Type B pancreatic cell (in vitro differentiated cells): ENCODE results near the gene NCOA4. TPM values are rescaled to one million over a fixed set of nuclear protein-coding genes. Genes with fewer than 3 reads are reported as not detected.

Experiments
- DNase-seq: peaks from one replicate; pipeline ENCODE4 v3.0.0; 2021; ENCODE audit warnings: mixed read lengths; ENCODE audit not compliant: unreplicated experiment; ENCODE audit errors: extremely low spot score
- H3K27ac Mint-ChIP-seq: 2 replicates; pipeline ENCODE4 v1.8.0; 2021; ENCODE audit warnings: mild to moderate bottlenecking, mixed read lengths
- H3K27me3 Mint-ChIP-seq: 2 replicates; pipeline ENCODE4 v1.8.0; 2021; ENCODE audit warnings: mixed read lengths
- H3K36me3 Mint-ChIP-seq: 2 replicates; pipeline ENCODE4 v1.8.0; 2021; ENCODE audit warnings: mixed read lengths
- H3K4me1 Mint-ChIP-seq: one replicate; pipeline ENCODE4 v1.8.0; 2021; ENCODE audit warnings: mixed read lengths; ENCODE audit not compliant: unreplicated experiment
- H3K4me3 Mint-ChIP-seq: 2 replicates; pipeline ENCODE4 v1.8.0; 2021; ENCODE audit warnings: mild to moderate bottlenecking, mixed read lengths
- H3K9me3 Mint-ChIP-seq: 2 replicates; pipeline ENCODE4 v1.8.0; 2021; ENCODE audit warnings: mixed read lengths
- total RNA-seq: library from RNA; stranded (reverse); gene quantifications from 2 replicates; pipeline ENCODE4 v1.2.1, GENCODE V29; 2021; ENCODE audit warnings: low replicate concordance
- TF ChIP-seq, protein P1 (sequence below): fragments of 200-600 bp; sonication (generic); conservative IDR thresholded peaks from 2 replicates; pipeline ENCODE4 v1.5.0; 2021; ENCODE audit warnings: antibody characterized with exemption, mild to moderate bottlenecking

NCOA4 gene
- total RNA-seq, 1 donor from 2014 or later = 105 TPM

DNA sequence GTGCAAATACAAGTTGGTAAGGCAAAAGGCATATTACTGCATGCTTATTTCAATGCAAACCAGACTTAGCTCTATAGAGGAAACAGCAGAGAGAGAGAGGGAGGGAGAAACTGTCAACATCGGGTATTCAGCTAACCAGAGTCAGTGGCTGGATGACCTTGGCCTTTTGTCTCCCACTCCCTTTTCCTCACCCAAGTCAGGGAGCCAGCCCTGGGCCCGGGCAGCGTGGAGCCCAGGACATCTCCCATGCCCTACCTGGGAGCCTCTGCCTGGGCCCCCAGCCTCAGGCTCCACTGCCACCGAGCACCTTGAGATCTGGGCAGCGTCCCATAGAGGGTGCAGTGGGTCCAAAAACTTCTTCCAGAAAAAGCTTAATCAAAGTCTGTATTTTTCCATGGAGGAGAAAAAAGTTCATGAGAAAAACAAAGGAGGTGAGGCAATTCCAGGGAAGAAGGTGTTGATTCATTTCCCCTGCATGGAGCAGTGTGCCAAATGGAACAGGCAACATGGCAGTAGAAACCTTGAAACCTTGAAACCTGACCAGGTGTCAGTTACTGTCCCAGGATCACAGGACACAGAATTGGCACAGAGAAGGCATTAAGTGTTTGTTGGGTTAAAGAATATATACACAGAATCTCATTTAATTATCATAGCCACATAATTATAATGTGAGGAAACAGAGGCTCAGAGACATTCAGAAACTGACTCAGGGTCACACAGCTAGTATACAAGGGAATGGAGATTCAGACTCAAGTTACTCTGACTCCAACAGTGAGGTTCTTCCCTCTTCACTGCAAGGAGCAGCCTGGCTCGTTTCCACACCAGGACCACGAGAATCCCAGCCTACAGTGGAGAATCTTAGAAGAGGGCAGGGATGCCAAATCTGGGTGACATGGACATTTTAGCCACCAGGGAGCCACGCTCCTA is 5.8 kb upstream of the NCOA4 start:
- no peak overlapping the region for H3K4me3 Mint-ChIP-seq
- no peak for DNase-seq
- no peaks in the 10 kb centered on the region for H3K9me3 Mint-ChIP-seq
- H3K27ac Mint-ChIP-seq = no peak overlapping the region
- peaks cover 4% of the 10 kb centered on the region for H3K27me3 Mint-ChIP-seq
- H3K36me3 Mint-ChIP-seq = no peaks in the 10 kb centered on the region
- H3K4me1 Mint-ChIP-seq = peaks cover 3% of the 10 kb centered on the region
- TF ChIP-seq, protein P1, sequence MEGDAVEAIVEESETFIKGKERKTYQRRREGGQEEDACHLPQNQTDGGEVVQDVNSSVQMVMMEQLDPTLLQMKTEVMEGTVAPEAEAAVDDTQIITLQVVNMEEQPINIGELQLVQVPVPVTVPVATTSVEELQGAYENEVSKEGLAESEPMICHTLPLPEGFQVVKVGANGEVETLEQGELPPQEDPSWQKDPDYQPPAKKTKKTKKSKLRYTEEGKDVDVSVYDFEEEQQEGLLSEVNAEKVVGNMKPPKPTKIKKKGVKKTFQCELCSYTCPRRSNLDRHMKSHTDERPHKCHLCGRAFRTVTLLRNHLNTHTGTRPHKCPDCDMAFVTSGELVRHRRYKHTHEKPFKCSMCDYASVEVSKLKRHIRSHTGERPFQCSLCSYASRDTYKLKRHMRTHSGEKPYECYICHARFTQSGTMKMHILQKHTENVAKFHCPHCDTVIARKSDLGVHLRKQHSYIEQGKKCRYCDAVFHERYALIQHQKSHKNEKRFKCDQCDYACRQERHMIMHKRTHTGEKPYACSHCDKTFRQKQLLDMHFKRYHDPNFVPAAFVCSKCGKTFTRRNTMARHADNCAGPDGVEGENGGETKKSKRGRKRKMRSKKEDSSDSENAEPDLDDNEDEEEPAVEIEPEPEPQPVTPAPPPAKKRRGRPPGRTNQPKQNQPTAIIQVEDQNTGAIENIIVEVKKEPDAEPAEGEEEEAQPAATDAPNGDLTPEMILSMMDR = no peak

DNA sequence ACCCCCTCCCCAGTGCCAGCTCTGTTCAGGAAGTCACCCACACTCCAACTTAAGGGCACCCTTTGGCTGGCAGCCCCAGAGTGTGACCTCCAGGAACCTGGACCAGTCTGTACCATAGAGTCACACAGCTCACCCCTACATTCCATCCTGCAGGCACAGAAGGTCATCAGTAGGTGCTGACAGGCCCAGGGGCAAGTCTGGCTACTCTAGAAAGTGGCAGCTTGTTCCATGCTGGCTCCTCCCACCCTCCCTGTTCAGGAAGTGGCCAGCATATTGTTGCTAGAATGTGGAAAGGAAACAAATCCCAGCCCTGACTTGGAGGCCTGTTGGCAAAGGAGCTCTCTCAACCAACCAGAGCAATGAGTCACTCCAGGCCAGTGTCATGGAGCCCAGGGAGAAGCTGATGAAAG is 3.2 kb upstream of the NCOA4 start:
- H3K27ac Mint-ChIP-seq = peak overlapping the region; percentile 67

DNA sequence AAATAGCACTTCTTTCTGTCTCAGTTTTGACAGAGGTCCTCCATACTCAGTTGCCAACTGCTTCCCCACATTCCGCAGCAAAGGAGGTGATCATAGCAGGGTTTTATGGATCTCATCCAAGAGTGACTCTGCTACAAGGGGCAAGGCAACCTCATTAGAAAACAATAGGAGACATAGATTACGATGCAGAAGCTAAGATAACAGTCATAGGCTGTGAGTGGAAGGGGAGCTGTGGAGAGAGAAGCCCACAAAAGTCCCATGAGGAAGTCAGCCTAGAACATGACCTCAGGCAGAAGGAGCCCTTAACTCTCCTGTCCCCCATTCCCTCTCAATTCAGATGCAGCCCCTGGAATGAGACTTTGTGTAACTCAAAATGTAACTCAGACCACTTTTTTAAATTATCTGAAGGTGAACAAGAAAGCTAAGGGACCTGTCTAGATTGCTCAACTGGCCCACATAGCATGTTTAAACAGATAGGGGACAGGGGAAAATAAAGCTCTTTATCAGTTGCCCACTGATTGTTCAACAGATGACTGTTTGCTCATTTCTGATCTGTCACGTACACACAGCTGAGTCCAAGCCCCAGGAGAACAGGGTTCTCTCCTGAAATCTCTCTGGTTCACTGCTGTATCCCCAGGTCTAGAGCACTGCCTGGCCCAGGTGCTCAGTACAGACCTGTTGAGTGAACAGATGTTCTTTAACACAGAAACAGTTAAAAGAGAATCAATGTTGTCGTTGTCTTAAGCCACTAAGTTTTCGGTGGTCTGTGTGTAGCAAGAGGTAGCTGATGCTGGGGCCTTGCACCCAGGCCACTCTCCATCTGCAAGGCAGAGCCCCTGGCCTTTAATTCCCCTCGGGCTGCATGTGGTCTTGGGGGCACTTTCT is 1.5 kb upstream of the NCOA4 start:
- H3K27me3 Mint-ChIP-seq = no peaks in the 10 kb centered on the region
- peak overlapping the region; percentile 78 for H3K4me3 Mint-ChIP-seq

More for the DNA sequence above, 3.2 kb upstream of the NCOA4 start:
- DNase-seq = no peak
- no peaks in the 10 kb centered on the region for H3K27me3 Mint-ChIP-seq
- H3K36me3 Mint-ChIP-seq = peaks cover 4% of the 10 kb centered on the region
- peaks cover 3% of the 10 kb centered on the region for H3K9me3 Mint-ChIP-seq
- H3K4me1 Mint-ChIP-seq = peaks cover 21% of the 10 kb centered on the region
- TF ChIP-seq, protein P1 = no peak
- H3K4me3 Mint-ChIP-seq = no peak overlapping the region

DNA sequence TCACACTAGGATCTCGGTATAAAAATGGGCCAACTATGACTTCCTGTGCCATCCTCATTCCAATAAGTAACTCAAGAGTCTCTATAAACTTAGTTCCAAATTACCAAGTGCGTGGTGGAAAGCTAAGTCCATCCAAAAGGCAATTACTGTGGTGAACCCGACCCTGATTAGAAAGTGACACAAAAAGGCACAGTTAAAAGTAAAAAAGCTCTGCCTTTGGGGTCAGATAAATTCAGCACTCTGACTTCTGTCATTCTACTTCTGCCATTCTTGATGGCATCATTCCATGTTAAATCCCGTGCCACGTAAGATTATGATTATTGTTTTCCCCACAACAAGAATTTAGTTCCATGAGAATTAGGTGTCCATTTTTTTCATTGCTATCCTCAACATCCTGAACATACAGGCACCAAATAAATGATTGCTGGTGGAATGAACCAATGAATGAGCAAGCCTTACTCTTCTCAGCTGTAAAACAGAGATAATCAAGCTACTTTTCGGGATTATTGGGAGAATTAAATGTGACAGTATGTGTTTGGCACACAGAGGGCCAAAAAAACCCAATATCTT is 877 bp downstream of the NCOA4 start:
- H3K27me3 Mint-ChIP-seq = no peaks in the 10 kb centered on the region
- peak overlapping the region; percentile 96 for H3K27ac Mint-ChIP-seq
- H3K4me3 Mint-ChIP-seq = peak overlapping the region; percentile 93
- H3K4me1 Mint-ChIP-seq = peaks cover 40% of the 10 kb centered on the region
- TF ChIP-seq, protein P1 = no peak
- DNase-seq = no peak
- peaks cover 8% of the 10 kb centered on the region for H3K36me3 Mint-ChIP-seq
- peaks cover 3% of the 10 kb centered on the region for H3K9me3 Mint-ChIP-seq

More for the DNA sequence above, 1.5 kb upstream of the NCOA4 start:
- TF ChIP-seq, protein P1 = no peak
- no peak for DNase-seq
- peak overlapping the region; percentile 61 for H3K27ac Mint-ChIP-seq
- peaks cover 30% of the 10 kb centered on the region for H3K4me1 Mint-ChIP-seq
- H3K9me3 Mint-ChIP-seq = peaks cover 3% of the 10 kb centered on the region
- H3K36me3 Mint-ChIP-seq = peaks cover 8% of the 10 kb centered on the region
